Measurements from ENCODE around the gene DCAF8L1. TPM values are rescaled to one million over a fixed set of nuclear protein-coding genes. Genes with fewer than 3 reads are reported as not detected.

The DCAF8L1 gene
- total RNA-seq, 1 donor from 2014 or later = not detected

Other genes with a start within 250 kb of the DCAF8L1 start
- gene MAGEB10, start 173.5 kb downstream of the DCAF8L1 start, total RNA-seq = not detected in 2 replicates

Measured in dermis blood vessel endothelial cell (primary cell).